ENCODE data around the gene MCM10.

DNA sequence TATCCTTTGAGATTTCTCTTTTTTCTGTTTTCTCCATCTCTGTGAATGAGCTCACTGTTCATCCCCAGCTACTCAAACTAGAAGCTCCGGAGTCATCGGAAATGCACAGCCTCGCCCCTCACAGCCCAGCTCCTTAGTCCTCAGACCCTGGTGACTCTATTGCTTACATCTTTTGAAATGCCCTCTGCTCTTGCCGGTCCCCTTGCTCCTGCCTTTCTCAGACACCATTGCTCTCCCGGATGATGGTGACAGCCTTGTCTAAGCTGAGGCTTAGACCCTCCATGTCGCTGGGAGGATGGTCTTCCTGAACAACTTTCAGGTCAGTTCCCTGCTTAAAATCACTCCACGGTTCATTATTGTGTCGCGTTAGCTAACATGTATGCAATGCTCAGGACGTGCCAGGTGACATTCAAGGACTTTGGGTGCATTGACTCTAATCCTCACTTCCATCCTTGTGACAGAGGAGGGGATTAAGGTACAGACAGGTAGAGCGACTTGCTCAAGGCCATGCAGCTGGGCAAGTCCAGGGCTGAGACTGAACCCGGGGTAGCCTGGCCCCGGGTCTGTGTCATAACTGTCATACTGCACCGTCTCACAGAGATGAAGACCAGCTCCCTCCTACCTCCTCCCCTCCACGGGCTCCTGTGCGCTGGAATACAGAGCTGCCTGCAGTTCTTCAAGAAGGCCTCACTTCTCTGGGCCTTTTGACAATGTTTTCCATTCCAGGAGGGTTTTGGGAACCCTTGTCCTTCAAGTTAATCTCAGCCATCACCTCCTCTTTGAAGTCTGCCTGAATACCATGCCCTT lies 77.1 kb downstream of the MCM10 start:
- no peak for TF ChIP-seq CHD2 (IDR thresholded peaks at IDR 0.05; ENCODE audit: low read depth, low read length)
- TF ChIP-seq FOXA1 (IDR thresholded peaks at IDR 0.05; ENCODE audit: borderline replicate concordance) = no peak
- no peak for TF ChIP-seq POLR2A (conservative IDR thresholded peaks at IDR 0.05)
- TF ChIP-seq, protein P1, sequence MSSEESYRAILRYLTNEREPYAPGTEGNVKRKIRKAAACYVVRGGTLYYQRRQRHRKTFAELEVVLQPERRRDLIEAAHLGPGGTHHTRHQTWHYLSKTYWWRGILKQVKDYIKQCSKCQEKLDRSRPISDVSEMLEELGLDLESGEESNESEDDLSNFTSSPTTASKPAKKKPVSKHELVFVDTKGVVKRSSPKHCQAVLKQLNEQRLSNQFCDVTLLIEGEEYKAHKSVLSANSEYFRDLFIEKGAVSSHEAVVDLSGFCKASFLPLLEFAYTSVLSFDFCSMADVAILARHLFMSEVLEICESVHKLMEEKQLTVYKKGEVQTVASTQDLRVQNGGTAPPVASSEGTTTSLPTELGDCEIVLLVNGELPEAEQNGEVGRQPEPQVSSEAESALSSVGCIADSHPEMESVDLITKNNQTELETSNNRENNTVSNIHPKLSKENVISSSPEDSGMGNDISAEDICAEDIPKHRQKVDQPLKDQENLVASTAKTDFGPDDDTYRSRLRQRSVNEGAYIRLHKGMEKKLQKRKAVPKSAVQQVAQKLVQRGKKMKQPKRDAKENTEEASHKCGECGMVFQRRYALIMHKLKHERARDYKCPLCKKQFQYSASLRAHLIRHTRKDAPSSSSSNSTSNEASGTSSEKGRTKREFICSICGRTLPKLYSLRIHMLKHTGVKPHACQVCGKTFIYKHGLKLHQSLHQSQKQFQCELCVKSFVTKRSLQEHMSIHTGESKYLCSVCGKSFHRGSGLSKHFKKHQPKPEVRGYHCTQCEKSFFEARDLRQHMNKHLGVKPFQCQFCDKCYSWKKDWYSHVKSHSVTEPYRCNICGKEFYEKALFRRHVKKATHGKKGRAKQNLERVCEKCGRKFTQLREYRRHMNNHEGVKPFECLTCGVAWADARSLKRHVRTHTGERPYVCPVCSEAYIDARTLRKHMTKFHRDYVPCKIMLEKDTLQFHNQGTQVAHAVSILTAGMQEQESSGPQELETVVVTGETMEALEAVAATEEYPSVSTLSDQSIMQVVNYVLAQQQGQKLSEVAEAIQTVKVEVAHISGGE (CRISPR knock-in tag; IDR thresholded peaks at IDR 0.05) = no peak
- TF ChIP-seq, protein P2, sequence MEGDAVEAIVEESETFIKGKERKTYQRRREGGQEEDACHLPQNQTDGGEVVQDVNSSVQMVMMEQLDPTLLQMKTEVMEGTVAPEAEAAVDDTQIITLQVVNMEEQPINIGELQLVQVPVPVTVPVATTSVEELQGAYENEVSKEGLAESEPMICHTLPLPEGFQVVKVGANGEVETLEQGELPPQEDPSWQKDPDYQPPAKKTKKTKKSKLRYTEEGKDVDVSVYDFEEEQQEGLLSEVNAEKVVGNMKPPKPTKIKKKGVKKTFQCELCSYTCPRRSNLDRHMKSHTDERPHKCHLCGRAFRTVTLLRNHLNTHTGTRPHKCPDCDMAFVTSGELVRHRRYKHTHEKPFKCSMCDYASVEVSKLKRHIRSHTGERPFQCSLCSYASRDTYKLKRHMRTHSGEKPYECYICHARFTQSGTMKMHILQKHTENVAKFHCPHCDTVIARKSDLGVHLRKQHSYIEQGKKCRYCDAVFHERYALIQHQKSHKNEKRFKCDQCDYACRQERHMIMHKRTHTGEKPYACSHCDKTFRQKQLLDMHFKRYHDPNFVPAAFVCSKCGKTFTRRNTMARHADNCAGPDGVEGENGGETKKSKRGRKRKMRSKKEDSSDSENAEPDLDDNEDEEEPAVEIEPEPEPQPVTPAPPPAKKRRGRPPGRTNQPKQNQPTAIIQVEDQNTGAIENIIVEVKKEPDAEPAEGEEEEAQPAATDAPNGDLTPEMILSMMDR (IDR thresholded peaks at IDR 0.05 in 2 of 3, conservative IDR thresholded peaks at IDR 0.05 in 1 of 3; ENCODE audit: insufficient read depth in 2 of 3, low read depth in 1 of 3, low read length in 3 of 3) = no peak
- TF ChIP-seq JUND (IDR thresholded peaks at IDR 0.05; ENCODE audit: borderline replicate concordance, low read depth, low read length) = no peak
- no peak for TF ChIP-seq JUND (tag; IDR thresholded peaks at IDR 0.05; ENCODE audit: borderline replicate concordance, low read depth, low read length)

Measured in K562 (cell line).